HepG2 (cell line): ENCODE measurements around the gene STAT6. TPM values are rescaled to one million over a fixed set of nuclear protein-coding genes. Genes with fewer than 3 reads are reported as not detected.

Experiments
- ARHGAP35 ChIP-seq: sonication (generic); formaldehyde crosslinking; IDR thresholded peaks from 2 replicates; pipeline ENCODE4 v1.9.0; 2022; ENCODE audit warnings: mild to moderate bottlenecking, inconsistent platforms, moderate library complexity, missing genetic modification reagents, borderline replicate concordance
- CCAR2 ChIP-seq: fragments of 200-400 bp; formaldehyde crosslinking; optimal IDR thresholded peaks from 2 replicates; pipeline ENCODE3; 2018; ENCODE audit warnings: low read depth, mild to moderate bottlenecking, low read length, moderate library complexity
- DPF2 ChIP-seq: sonication (generic); formaldehyde crosslinking; IDR thresholded peaks from 2 replicates; pipeline ENCODE4 v1.4.0; 2020; ENCODE audit warnings: mild to moderate bottlenecking, low read depth, missing genetic modification reagents, borderline replicate concordance
- DRAP1 ChIP-seq: IDR thresholded peaks from 2 replicates; pipeline ENCODE4 v1.6.1; 2016; ENCODE audit warnings: missing genetic modification reagents, missing compliant biosample characterization
- EZH2 ChIP-seq: conservative IDR thresholded peaks from 2 replicates; pipeline ENCODE4 v1.6.1; 2012; ENCODE audit warnings: mild to moderate bottlenecking, low read depth, low read length, moderate library complexity
- FOXC1 ChIP-seq: sonication (generic); formaldehyde crosslinking; IDR thresholded peaks from 2 replicates; pipeline ENCODE4 v1.8.0; 2022; ENCODE audit warnings: mild to moderate bottlenecking, missing genetic modification reagents, borderline replicate concordance
- HMGXB4 ChIP-seq, 2 experiments: sonication (generic) in 1 of 2; formaldehyde crosslinking in 1 of 2; IDR thresholded peaks; 2 replicates each; pipeline versions ENCODE4 v1.4.0 to v1.6.1; 2018 to 2020; ENCODE audit warnings: missing genetic modification reagents in 2 of 2, borderline replicate concordance in 1 of 2, low read depth in 1 of 2, mild to moderate bottlenecking in 1 of 2, missing biosample characterization in 1 of 2
- HNF4A ChIP-seq: sonication (generic); formaldehyde crosslinking; IDR thresholded peaks from 2 replicates; pipeline ENCODE4 v1.4.0; 2020; ENCODE audit warnings: missing genetic modification reagents
- KLF16 ChIP-seq, 2 experiments: sonication (generic) in 1 of 2; formaldehyde crosslinking in 1 of 2; IDR thresholded peaks; 2 replicates each; pipeline versions ENCODE4 v1.6.1 to v1.8.0; 2016 to 2023; ENCODE audit warnings: missing genetic modification reagents in 2 of 2, missing compliant biosample characterization in 1 of 2
- LCORL ChIP-seq, 2 experiments: fragments of 450-650 bp in 1 of 2; sonication (generic) in 1 of 2; formaldehyde crosslinking in 1 of 2; IDR thresholded peaks; 2 replicates each; pipeline versions ENCODE4 v1.5.0 to v1.6.1; 2017 to 2020; ENCODE audit warnings: antibody characterized with exemption in 1 of 2, missing genetic modification reagents in 1 of 2
- MAX ChIP-seq: IDR thresholded peaks from 2 replicates; pipeline ENCODE4 v1.6.1; 2012; ENCODE audit warnings: inconsistent platforms
- MAZ ChIP-seq, 2 experiments: sonication (generic) in 1 of 2; formaldehyde crosslinking in 1 of 2; IDR thresholded peaks; 2 replicates each; pipeline versions ENCODE4 v1.5.0 to v1.6.1; 2012 to 2020; ENCODE audit warnings: low read depth in 2 of 2, mild to moderate bottlenecking in 2 of 2, borderline replicate concordance in 1 of 2, improper control_type of control experiment in 1 of 2, low read length in 1 of 2, missing genetic modification reagents in 1 of 2, moderate library complexity in 1 of 2
- PATZ1 ChIP-seq: sonication (generic); formaldehyde crosslinking; IDR thresholded peaks from 2 replicates; pipeline ENCODE4 v1.4.0; 2020; ENCODE audit warnings: missing genetic modification reagents
- POGZ ChIP-seq: sonication (generic); formaldehyde crosslinking; IDR thresholded peaks from 2 replicates; pipeline ENCODE4 v1.4.0; 2020; ENCODE audit warnings: mild to moderate bottlenecking, missing genetic modification reagents
- POLR2G ChIP-seq: fragments of 200-400 bp; formaldehyde crosslinking; IDR thresholded peaks from 2 replicates; pipeline ENCODE4 v1.6.1; 2018; ENCODE audit warnings: mild to moderate bottlenecking, low read depth, low read length, moderate library complexity
- RXRA ChIP-seq: sonication (generic); formaldehyde crosslinking; IDR thresholded peaks from 2 replicates; pipeline ENCODE4 v1.5.1; 2020; ENCODE audit warnings: missing genetic modification reagents
- SNAI1 ChIP-seq: sonication (generic); formaldehyde crosslinking; IDR thresholded peaks from 2 replicates; pipeline ENCODE4 v1.5.0; 2020; ENCODE audit warnings: mild to moderate bottlenecking, missing genetic modification reagents, borderline replicate concordance
- TBX2 ChIP-seq: sonication (generic); formaldehyde crosslinking; IDR thresholded peaks from 2 replicates; pipeline ENCODE4 v1.5.0; 2020; ENCODE audit warnings: missing genetic modification reagents, mild to moderate bottlenecking, borderline replicate concordance
- TEAD3 ChIP-seq: optimal IDR thresholded peaks from 2 replicates; pipeline ENCODE3; 2016; ENCODE audit warnings: borderline replicate concordance
- ZFY ChIP-seq: sonication (generic); formaldehyde crosslinking; IDR thresholded peaks from 2 replicates; pipeline ENCODE4 v1.4.0; 2020; ENCODE audit warnings: missing genetic modification reagents
- ZNF34 ChIP-seq: sonication (generic); formaldehyde crosslinking; IDR thresholded peaks from 2 replicates; pipeline ENCODE4 v1.4.0; 2020; ENCODE audit warnings: mild to moderate bottlenecking, missing genetic modification reagents, borderline replicate concordance
- ZNF431 ChIP-seq: sonication (generic); formaldehyde crosslinking; IDR thresholded peaks from 2 replicates; pipeline ENCODE4 v1.9.0; 2022; ENCODE audit warnings: missing genetic modification reagents, low read depth, mild to moderate bottlenecking, borderline replicate concordance
- ZNF761 ChIP-seq: sonication (generic); formaldehyde crosslinking; conservative IDR thresholded peaks from 2 replicates; pipeline ENCODE4 v1.4.0; 2020; ENCODE audit warnings: mild to moderate bottlenecking, missing genetic modification reagents
- polyA plus RNA-seq, 8 experiments: library from polyadenylated mRNA; depleted of rRNA in 3 of 8; stranded (reverse) in 7 of 8; unstranded in 1 of 8; fragments of >200 nt; fragmentation: Illumina TruSeq in 4 of 8; extraction: Trizol in 4 of 8; gene quantifications; 2 replicates each; pipeline versions ENCODE4 v1.2.1 to v1.2.3, GENCODE V29; 2011 to 2016; ENCODE audit warnings: low read depth in 4 of 8, missing spikeins in 1 of 8, mixed read lengths in 1 of 8; ENCODE audit not compliant: insufficient read depth in 1 of 8
- total RNA-seq, 5 experiments: library from RNA; depleted of rRNA; stranded (reverse); fragments of >200 nt; fragmentation: Illumina TruSeq; extraction: Trizol; gene quantifications; 2 replicates each; pipeline ENCODE4 v1.2.3, GENCODE V29; 2016; ENCODE audit warnings: low read depth in 1 of 5

STAT6 gene
- total and polyA plus RNA-seq, 2 of the 13 experiments (the other 11 are each of a cell fraction or from before 2014, with no cell fraction given), result 28.0 to 62.2 TPM

- TF ChIP-seq MAX (peak; percentile 26; the same call in 1 of the 2 replicates), DRAP1 (CRISPR knock-in tag) (peak; percentile 61), SNAI1 (no peak), EZH2 (no peak), LCORL (IDR thresholded peaks at IDR 0.05) (no peak), LCORL (CRISPR knock-in tag; IDR thresholded peaks at IDR 0.05) (peak; percentile 72), DPF2 (CRISPR knock-in tag) (0 out of 2 replicates have a peak, but pooled peaks have one; percentile 13), TBX2 (peak; percentile 28; the same call in 1 of the 2 replicates), POLR2G (peak; percentile 50), HMGXB4 (CRISPR knock-in tag; IDR thresholded peaks at IDR 0.05; ENCODE audit: borderline replicate concordance in 1 of 2, low read depth in 1 of 2) (0 out of 4 replicates have a peak, but pooled peaks of 1 of the 2 experiments have one; percentile 26), ZNF431 (CRISPR knock-in tag) (peak; percentile 52), ZNF761 (CRISPR knock-in tag) (0 out of 2 replicates have a peak, but pooled peaks have one; percentile 46), POGZ (CRISPR knock-in tag) (no peak), CCAR2 (no peak), KLF16 (CRISPR knock-in tag; IDR thresholded peaks at IDR 0.05) (peak in 1 of 2 experiments; percentile 33; a peak in 1 of 4 replicates), PATZ1 (peak; percentile 67), ZFY (no peak; the same call in 1 of the 2 replicates), TEAD3 (CRISPR knock-in tag) (no peak), ZNF34 (CRISPR knock-in tag) (no peak), RXRA (CRISPR knock-in tag) (0 out of 2 replicates have a peak, but pooled peaks have one; percentile 4), ARHGAP35 (CRISPR knock-in tag) (no peak), MAZ (IDR thresholded peaks at IDR 0.05; ENCODE audit: borderline replicate concordance, low read depth, low read length) (0 out of 2 replicates have a peak, but pooled peaks have one; percentile 22), MAZ (CRISPR knock-in tag; IDR thresholded peaks at IDR 0.05; ENCODE audit: low read depth) (no peak), FOXC1 (0 out of 2 replicates have a peak, but pooled peaks have one; percentile 52), HNF4A (peak; percentile 17; the same call in 1 of the 2 replicates)
Observed at GRCh38 chr12:57110104-57111030, 795 bp downstream of the STAT6 start (continued).
